PC-9 (cell line): ENCODE measurements around the gene ANO4. TPM values are rescaled to one million over a fixed set of nuclear protein-coding genes. Genes with fewer than 3 reads are reported as not detected.
A peak's percentile ranks its signal among the peaks of the same experiment; 100 is the strongest.

Experiments used
- BruUV-seq: library from RNA; stranded (reverse); fragments of 400-500 nt; replicated peaks from 2 replicates; lab custom pipeline; 2021; lab: Mats Ljungman, UMichigan
- CTCF ChIA-PET: fragments of 300-600 bp; sonication (Branson Sonifier 250); formaldehyde crosslinking; loops from one replicate; lab custom pipeline; 2022; ENCODE audit warnings: antibody characterized with exemption; lab: Charles Lee
- POLR2A ChIA-PET: fragments of 300-600 bp; sonication (Branson Sonifier 250); formaldehyde crosslinking; loops from one replicate; lab custom pipeline; 2022; ENCODE audit warnings: antibody characterized with exemption; ENCODE audit not compliant: unreplicated experiment; lab: Charles Lee
- DNase-seq, 2 experiments: peaks; one replicate each; pipeline versions ENCODE4 v3.0.0 to v3.0.0-alpha.2; 2015 to 2022; ENCODE audit warnings: mixed read lengths in 1 of 2
- H2AFZ ChIP-seq: fragments of 200-600 bp; sonication (generic); 2 replicates; pipeline ENCODE4 v1.8.1; 2017; ENCODE audit warnings: antibody characterized with exemption
- H3F3A ChIP-seq: fragments of 200-600 bp; sonication (generic); 2 replicates; pipeline ENCODE4 v1.8.1; 2017; ENCODE audit warnings: antibody characterized with exemption, mild to moderate bottlenecking, low read depth; ENCODE audit not compliant: insufficient read depth
- H3K27ac ChIP-seq: fragments of 200-600 bp; sonication (generic); 2 replicates; pipeline ENCODE4 v1.6.1; 2016; ENCODE audit warnings: mixed run types
- H3K27me3 ChIP-seq: fragments of 200-600 bp; sonication (generic); 2 replicates; pipeline ENCODE4 v1.6.1; 2016; ENCODE audit warnings: low read depth, mixed run types; ENCODE audit not compliant: insufficient read depth
- H3K36me3 ChIP-seq: fragments of 200-600 bp; sonication (generic); 2 replicates; pipeline ENCODE4 v1.6.1; 2016; ENCODE audit warnings: low read depth, mixed run types
- H3K4me1 ChIP-seq: fragments of 200-600 bp; sonication (generic); replicated peaks from 2 replicates; pipeline ENCODE4 v1.6.1; 2016; ENCODE audit warnings: mixed run types; ENCODE audit not compliant: insufficient read depth
- H3K4me2 ChIP-seq: fragments of 200-600 bp; sonication (generic); 2 replicates; pipeline ENCODE4 v1.6.1; 2017; ENCODE audit warnings: mixed run types
- H3K4me3 ChIP-seq: fragments of 200-600 bp; sonication (generic); 2 replicates; pipeline ENCODE4 v1.6.1; 2016; ENCODE audit warnings: mixed run types
- H3K79me2 ChIP-seq: fragments of 200-600 bp; sonication (generic); 2 replicates; pipeline ENCODE4 v1.6.1; 2017; ENCODE audit warnings: low read depth, mixed run types
- H3K9me2 ChIP-seq: fragments of 200-600 bp; sonication (generic); 2 replicates; pipeline ENCODE4 v1.8.1; 2017; ENCODE audit warnings: mild to moderate bottlenecking; ENCODE audit not compliant: insufficient read depth
- H3K9me3 ChIP-seq: fragments of 200-600 bp; sonication (generic); 2 replicates; pipeline ENCODE4 v1.8.1; 2016; ENCODE audit warnings: low read depth; ENCODE audit not compliant: insufficient read depth
- H4K20me1 ChIP-seq: fragments of 200-600 bp; sonication (generic); 2 replicates; pipeline ENCODE4 v1.8.1; 2017; ENCODE audit not compliant: insufficient read depth
- EZH2 ChIP-seq: fragments of 200-600 bp; sonication (generic); IDR thresholded peaks from 2 replicates; pipeline ENCODE4 v1.8.0; 2017; ENCODE audit warnings: antibody characterized with exemption, low read depth
- intact Hi-C: fragments of 100-400 bp; cut with micrococcal nuclease; formaldehyde crosslinking; loops from one replicate; pipeline ENCODE4 v1.10.0; 2022; ENCODE audit not compliant: unreplicated experiment
- total RNA-seq: library from RNA; stranded (reverse); gene quantifications from 2 replicates; pipeline ENCODE4 v1.2.3, GENCODE V29; 2021
- TF ChIP-seq, protein P1 (sequence below): fragments of 200-600 bp; sonication (generic); conservative IDR thresholded peaks from 2 replicates; pipeline ENCODE4 v1.6.1; 2017; ENCODE audit warnings: mixed run types, antibody characterized with exemption, mild to moderate bottlenecking, moderate library complexity

The ANO4 gene
- total RNA-seq, 1 experiment from 2014 or later: not detected

DNA sequence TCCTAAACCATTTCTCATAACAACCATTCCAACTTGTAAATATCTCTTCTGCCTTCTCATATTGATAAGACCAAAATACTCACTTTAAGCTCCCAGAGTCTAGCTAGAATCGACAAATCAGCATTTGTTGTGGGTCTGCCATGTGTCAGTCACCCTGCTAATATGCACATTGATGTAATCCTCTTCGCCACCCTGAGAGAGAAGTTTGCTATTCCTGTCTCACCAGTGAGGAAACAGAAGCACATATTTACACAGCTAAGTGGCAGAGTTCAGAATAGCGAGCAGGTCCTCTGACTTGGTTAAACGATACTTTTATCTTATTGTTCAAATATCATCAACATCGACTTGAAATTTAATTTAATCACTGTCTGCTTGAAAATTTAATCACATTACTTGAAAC, 142.1 kb downstream of the ANO4 start:
- Histone ChIP-seq H3K4me1 (no peaks in the 10 kb centered on the region), H3K27me3 (no peaks in the 10 kb centered on the region), H3K36me3 (no peaks in the 10 kb centered on the region), H3K9me2 (no peaks in the 10 kb centered on the region), H3F3A (no peaks in the 10 kb centered on the region), H3K27ac (no peak overlapping the region), H3K79me2 (no peaks in the 10 kb centered on the region), H3K4me2 (no peak overlapping the region), H3K9me3 (no peaks in the 10 kb centered on the region; the same call in 1 of the 2 replicates), H4K20me1 (no peaks in the 10 kb centered on the region), H2AFZ (no peak overlapping the region), H3K4me3 (no peak overlapping the region)
- DNase-seq: no peak
- no TSS peak for BruUV-seq
- TF ChIP-seq, protein P1, sequence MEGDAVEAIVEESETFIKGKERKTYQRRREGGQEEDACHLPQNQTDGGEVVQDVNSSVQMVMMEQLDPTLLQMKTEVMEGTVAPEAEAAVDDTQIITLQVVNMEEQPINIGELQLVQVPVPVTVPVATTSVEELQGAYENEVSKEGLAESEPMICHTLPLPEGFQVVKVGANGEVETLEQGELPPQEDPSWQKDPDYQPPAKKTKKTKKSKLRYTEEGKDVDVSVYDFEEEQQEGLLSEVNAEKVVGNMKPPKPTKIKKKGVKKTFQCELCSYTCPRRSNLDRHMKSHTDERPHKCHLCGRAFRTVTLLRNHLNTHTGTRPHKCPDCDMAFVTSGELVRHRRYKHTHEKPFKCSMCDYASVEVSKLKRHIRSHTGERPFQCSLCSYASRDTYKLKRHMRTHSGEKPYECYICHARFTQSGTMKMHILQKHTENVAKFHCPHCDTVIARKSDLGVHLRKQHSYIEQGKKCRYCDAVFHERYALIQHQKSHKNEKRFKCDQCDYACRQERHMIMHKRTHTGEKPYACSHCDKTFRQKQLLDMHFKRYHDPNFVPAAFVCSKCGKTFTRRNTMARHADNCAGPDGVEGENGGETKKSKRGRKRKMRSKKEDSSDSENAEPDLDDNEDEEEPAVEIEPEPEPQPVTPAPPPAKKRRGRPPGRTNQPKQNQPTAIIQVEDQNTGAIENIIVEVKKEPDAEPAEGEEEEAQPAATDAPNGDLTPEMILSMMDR: no peak
- TF ChIP-seq EZH2: no peak
- intact Hi-C loops: loop anchor here (10.0 kb wide), 1 partner anchor 1228 kb away; no protein-coding TSS in a partner anchor
- POLR2A ChIA-PET: no interaction called here
- CTCF ChIA-PET: no interaction called here

DNA sequence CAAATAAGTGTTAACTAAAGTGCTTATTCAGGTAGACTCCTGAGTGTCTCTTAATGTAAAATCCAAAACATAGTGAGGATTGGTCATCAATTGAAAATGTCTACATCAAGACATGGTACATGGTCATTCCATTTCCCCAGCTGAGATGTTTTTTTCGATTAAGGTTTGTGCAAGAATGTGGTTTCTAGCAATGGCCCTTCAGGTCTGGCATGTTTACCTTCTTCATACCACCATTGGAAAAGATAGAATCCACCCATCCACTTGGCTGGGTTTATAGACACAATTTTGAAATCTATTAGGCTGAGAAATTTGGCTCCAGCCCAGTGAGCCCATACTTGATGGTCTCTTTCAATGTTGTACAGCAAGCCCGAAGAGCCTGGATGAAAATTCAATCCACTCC, 145.9 kb downstream of the ANO4 start:
- intact Hi-C loops: no loop called here
- no peak for TF ChIP-seq EZH2
- DNase-seq: no peak
- CTCF ChIA-PET: no interaction called here
- no peak overlapping the region for H3K27ac ChIP-seq
- no peaks in the 10 kb centered on the region for H3F3A ChIP-seq
- H3K36me3 ChIP-seq: no peaks in the 10 kb centered on the region
- no peaks in the 10 kb centered on the region for H3K79me2 ChIP-seq
- H3K9me3 ChIP-seq: no peaks in the 10 kb centered on the region
- peaks cover 5% of the 10 kb centered on the region; the same call in 1 of the 2 replicates for H3K27me3 ChIP-seq
- H2AFZ ChIP-seq: no peak overlapping the region
- POLR2A ChIA-PET: no interaction called here
- H3K4me2 ChIP-seq: no peak overlapping the region
- H4K20me1 ChIP-seq: no peaks in the 10 kb centered on the region
- H3K4me1 ChIP-seq: no peaks in the 10 kb centered on the region
- no TSS peak for BruUV-seq
- no peak overlapping the region for H3K4me3 ChIP-seq
- H3K9me2 ChIP-seq: no peaks in the 10 kb centered on the region; the same call in 1 of the 2 replicates

DNA sequence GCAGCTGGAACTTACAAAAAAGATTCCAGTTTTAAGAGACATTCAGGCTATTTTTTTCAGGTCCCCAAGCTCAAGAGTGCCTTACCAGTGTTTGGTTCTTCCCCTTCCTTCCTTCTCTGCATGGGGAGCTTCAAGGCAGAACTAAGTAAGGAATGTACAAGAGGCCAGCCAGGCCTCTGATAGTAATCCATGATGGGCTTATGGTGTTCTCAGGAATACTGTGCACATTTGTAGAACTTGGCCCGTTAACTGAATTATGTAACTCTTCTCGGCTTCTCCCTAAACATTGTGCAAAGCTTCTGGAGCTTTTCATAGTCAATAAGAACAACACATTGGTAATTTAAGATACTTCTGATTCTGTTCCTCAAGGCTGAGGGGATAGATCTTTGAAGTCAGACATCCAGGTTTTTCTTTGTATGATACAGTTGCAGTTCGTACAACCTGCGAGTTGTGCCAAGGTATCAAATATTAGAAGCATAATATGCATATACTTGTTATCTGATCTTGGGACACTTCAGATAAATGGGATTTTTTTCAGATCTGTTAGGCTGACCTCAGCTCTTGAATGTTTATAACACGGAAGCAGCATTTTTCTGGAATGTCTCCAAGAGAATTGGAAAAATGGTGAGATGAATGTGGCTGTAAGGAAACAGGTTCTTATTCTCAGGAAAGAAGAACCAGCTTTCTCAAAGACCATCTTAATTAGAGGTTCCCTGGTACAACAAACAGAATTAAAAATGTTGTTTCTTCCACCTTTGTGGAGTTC, 148.6 kb downstream of the ANO4 start:
- no peaks in the 10 kb centered on the region for H3K36me3 ChIP-seq
- TF ChIP-seq EZH2: no peak
- ChIA-PET CTCF (no interaction called here), POLR2A (no interaction called here)
- no peaks in the 10 kb centered on the region; the same call in 1 of the 2 replicates for H3K9me2 ChIP-seq
- no peaks in the 10 kb centered on the region for H3K9me3 ChIP-seq
- no peaks in the 10 kb centered on the region for H4K20me1 ChIP-seq
- no peak for DNase-seq
- H3K79me2 ChIP-seq: no peaks in the 10 kb centered on the region
- H3K4me1 ChIP-seq: no peaks in the 10 kb centered on the region
- no TSS peak for BruUV-seq
- intact Hi-C loops: no loop called here
- no peak overlapping the region for H2AFZ ChIP-seq
- H3K4me3 ChIP-seq: no peak overlapping the region
- no peaks in the 10 kb centered on the region for H3F3A ChIP-seq
- H3K4me2 ChIP-seq: no peak overlapping the region
- H3K27ac ChIP-seq: no peak overlapping the region
- peaks cover 18% of the 10 kb centered on the region; the same call in 1 of the 2 replicates for H3K27me3 ChIP-seq

DNA sequence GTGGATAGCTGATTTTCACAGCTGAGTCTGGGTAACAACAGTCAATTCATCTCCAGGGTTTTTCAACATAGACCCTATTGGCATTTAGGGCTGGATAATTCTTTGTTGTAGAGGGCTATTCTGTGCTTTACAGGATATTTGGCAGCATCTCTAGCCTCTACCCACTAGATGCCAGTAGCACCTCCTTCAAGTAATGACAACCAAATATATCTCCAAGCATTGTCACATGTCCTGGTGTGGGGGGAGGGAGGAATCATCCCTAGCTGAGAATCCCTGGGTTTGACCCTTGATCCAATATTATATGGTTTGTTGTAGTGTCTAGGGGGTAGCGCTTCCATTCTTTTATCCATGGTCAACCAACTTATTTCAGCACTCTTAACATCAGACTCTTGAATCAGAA, 157.2 kb downstream of the ANO4 start:
- H4K20me1 ChIP-seq: no peaks in the 10 kb centered on the region
- no peaks in the 10 kb centered on the region for H3K9me3 ChIP-seq
- no peaks in the 10 kb centered on the region for H3K4me1 ChIP-seq
- H3K79me2 ChIP-seq: no peaks in the 10 kb centered on the region
- no peak for DNase-seq
- no peaks in the 10 kb centered on the region for H3K9me2 ChIP-seq
- no peak overlapping the region for H3K27ac ChIP-seq
- H3K36me3 ChIP-seq: no peaks in the 10 kb centered on the region
- no peaks in the 10 kb centered on the region for H3F3A ChIP-seq
- H3K4me2 ChIP-seq: no peak overlapping the region
- H3K27me3 ChIP-seq: peaks cover 33% of the 10 kb centered on the region; the same call in 1 of the 2 replicates
- H3K4me3 ChIP-seq: no peak overlapping the region
- ChIA-PET CTCF (interaction anchor here (0.6 kb wide), 1 partner anchor 215 kb away, joined by 3 read pairs; no protein-coding TSS in a partner anchor), POLR2A (no interaction called here)
- no peak overlapping the region for H2AFZ ChIP-seq
- no TSS peak for BruUV-seq
- intact Hi-C loops: no loop called here
- no peak for TF ChIP-seq EZH2
- TF ChIP-seq, protein P1: peak; percentile 26; the same call in 1 of the 2 replicates
